COLO829 (cell line): ENCODE data around the gene NFAM1.

ENCODE experiments used
- DNase-seq: peaks from one replicate; pipeline ENCODE4 v3.0.0; 2012; ENCODE audit warnings: low spot score

NFAM1 gene

GRCh38 chr22:42358643-42359558 is 73.3 kb downstream of the NFAM1 start:
- DNase-seq, result no peak

GRCh38 chr22:42357634-42358296 is 74.4 kb downstream of the NFAM1 start:
- DNase-seq, result no peak

- DNase-seq, result no peak
Measured at GRCh38 chr22:42357221-42357620, 75.0 kb downstream of the NFAM1 start.

- DNase-seq, result no peak
Measured at GRCh38 chr22:42356533-42356932, 75.7 kb downstream of the NFAM1 start.

GRCh38 chr22:42353883-42354727 is 78.1 kb downstream of the NFAM1 start:
- no peak for DNase-seq

- DNase-seq, result no peak
Measured at GRCh38 chr22:42350373-42350772, 81.8 kb downstream of the NFAM1 start.

- no peak for DNase-seq
Measured at GRCh38 chr22:42347281-42347824, 84.8 kb downstream of the NFAM1 start.

GRCh38 chr22:42346722-42347121 is 85.5 kb downstream of the NFAM1 start:
- no peak for DNase-seq

GRCh38 chr22:42345458-42345857 is 86.7 kb downstream of the NFAM1 start:
- no peak for DNase-seq

GRCh38 chr22:42344361-42344905 is 87.8 kb downstream of the NFAM1 start:
- DNase-seq, result no peak

- no peak for DNase-seq
Measured at GRCh38 chr22:42343531-42344081, 88.6 kb downstream of the NFAM1 start.

- DNase-seq, result no peak
Measured at GRCh38 chr22:42343121-42343454, 89.1 kb downstream of the NFAM1 start.

GRCh38 chr22:42342426-42343120 is 89.6 kb downstream of the NFAM1 start:
- no peak for DNase-seq

- DNase-seq, result no peak
Measured at GRCh38 chr22:42341779-42342178, 90.4 kb downstream of the NFAM1 start.

- DNase-seq, result no peak
Measured at GRCh38 chr22:42340829-42341383, 91.3 kb downstream of the NFAM1 start.

GRCh38 chr22:42340150-42340549 is 92.1 kb downstream of the NFAM1 start:
- DNase-seq, result no peak

GRCh38 chr22:42338479-42338878 is 93.7 kb downstream of the NFAM1 start:
- DNase-seq, result no peak

GRCh38 chr22:42337356-42337755 is 94.8 kb downstream of the NFAM1 start:
- no peak for DNase-seq

- no peak for DNase-seq
Measured at GRCh38 chr22:42336527-42337227, 95.5 kb downstream of the NFAM1 start.

- DNase-seq, result no peak
Measured at GRCh38 chr22:42335839-42336378, 96.3 kb downstream of the NFAM1 start.
